DOHH2 (cell line): Measurements from ENCODE around the gene N4BP2.
A peak's percentile ranks its signal among the peaks of the same experiment; 100 is the strongest.
"Not testable (repeated sequence)": the region's sequence is repeated elsewhere in the genome, so short reads cannot be mapped to it uniquely, and the experiment has no call there.

ENCODE experiments used
- H3F3A ChIP-seq: fragments of 200-600 bp; sonication (generic), shearing (Covaris generic); 2 replicates; pipeline ENCODE4 v1.6.0; 2016; ENCODE audit warnings: antibody characterized with exemption, mild to moderate bottlenecking; ENCODE audit not compliant: control insufficient read depth, insufficient read depth
- H3K27ac ChIP-seq: fragments of 200-600 bp; sonication (generic); 2 replicates; pipeline ENCODE4 v1.5.1; 2014; ENCODE audit warnings: low read depth, mild to moderate bottlenecking, low read length, moderate library complexity
- H3K27me3 ChIP-seq: fragments of 200-600 bp; sonication (generic); 2 replicates; pipeline ENCODE4 v1.6.1; 2014; ENCODE audit warnings: mild to moderate bottlenecking, low read length, mixed read lengths; ENCODE audit not compliant: control insufficient read depth
- H3K36me3 ChIP-seq: fragments of 200-600 bp; sonication (generic); 2 replicates; pipeline ENCODE4 v1.6.1; 2014; ENCODE audit warnings: mild to moderate bottlenecking, low read length, moderate library complexity, mixed read lengths; ENCODE audit not compliant: control insufficient read depth
- H3K4me1 ChIP-seq: fragments of 200-600 bp; sonication (generic); 2 replicates; pipeline ENCODE4 v1.6.1; 2014; ENCODE audit warnings: mild to moderate bottlenecking, low read length, mixed read lengths; ENCODE audit not compliant: control insufficient read depth
- H3K4me2 ChIP-seq: fragments of 200-600 bp; sonication (generic); 2 replicates; pipeline ENCODE4 v1.6.0; 2014; ENCODE audit warnings: mild to moderate bottlenecking, low read length, moderate library complexity
- H3K4me3 ChIP-seq: fragments of 200-600 bp; sonication (generic); 2 replicates; pipeline ENCODE4 v1.5.1; 2014; ENCODE audit warnings: mild to moderate bottlenecking, low read length, mixed read lengths
- H3K79me2 ChIP-seq: fragments of 200-600 bp; sonication (generic); 2 replicates; pipeline ENCODE4 v1.6.1; 2014; ENCODE audit warnings: mild to moderate bottlenecking, low read length, mixed read lengths; ENCODE audit not compliant: control insufficient read depth
- H3K9me2 ChIP-seq: fragments of 200-600 bp; sonication (generic); replicated peaks from 2 replicates; pipeline ENCODE4 v1.6.1; 2014; ENCODE audit warnings: mild to moderate bottlenecking, low read length, mixed read lengths; ENCODE audit not compliant: control insufficient read depth
- H3K9me3 ChIP-seq: fragments of 200-600 bp; sonication (generic); 2 replicates; pipeline ENCODE4 v1.6.1; 2014; ENCODE audit warnings: antibody characterized with exemption, low read length, mixed read lengths; ENCODE audit not compliant: control insufficient read depth, insufficient read depth
- H4K20me1 ChIP-seq: fragments of 200-600 bp; sonication (generic); 2 replicates; pipeline ENCODE4 v1.6.0; 2014; ENCODE audit warnings: low read depth, mild to moderate bottlenecking, antibody characterized with exemption, low read length, moderate library complexity; ENCODE audit not compliant: control insufficient read depth, insufficient read depth
- EZH2phosphoT487 ChIP-seq: fragments of 200-600 bp; sonication (generic); IDR thresholded peaks from 2 replicates; pipeline ENCODE4 v1.6.1; 2017; ENCODE audit warnings: borderline replicate concordance, mild to moderate bottlenecking, antibody characterized with exemption, low read length, moderate library complexity, mixed read lengths
- TF ChIP-seq, protein P1 (sequence below): fragments of 200-600 bp; sonication (generic); IDR thresholded peaks from one replicate; pipeline ENCODE4 v1.5.1; 2014; ENCODE audit warnings: antibody characterized with exemption, mild to moderate bottlenecking, low read depth, low read length; ENCODE audit not compliant: poor library complexity, severe bottlenecking

N4BP2 gene

DNA sequence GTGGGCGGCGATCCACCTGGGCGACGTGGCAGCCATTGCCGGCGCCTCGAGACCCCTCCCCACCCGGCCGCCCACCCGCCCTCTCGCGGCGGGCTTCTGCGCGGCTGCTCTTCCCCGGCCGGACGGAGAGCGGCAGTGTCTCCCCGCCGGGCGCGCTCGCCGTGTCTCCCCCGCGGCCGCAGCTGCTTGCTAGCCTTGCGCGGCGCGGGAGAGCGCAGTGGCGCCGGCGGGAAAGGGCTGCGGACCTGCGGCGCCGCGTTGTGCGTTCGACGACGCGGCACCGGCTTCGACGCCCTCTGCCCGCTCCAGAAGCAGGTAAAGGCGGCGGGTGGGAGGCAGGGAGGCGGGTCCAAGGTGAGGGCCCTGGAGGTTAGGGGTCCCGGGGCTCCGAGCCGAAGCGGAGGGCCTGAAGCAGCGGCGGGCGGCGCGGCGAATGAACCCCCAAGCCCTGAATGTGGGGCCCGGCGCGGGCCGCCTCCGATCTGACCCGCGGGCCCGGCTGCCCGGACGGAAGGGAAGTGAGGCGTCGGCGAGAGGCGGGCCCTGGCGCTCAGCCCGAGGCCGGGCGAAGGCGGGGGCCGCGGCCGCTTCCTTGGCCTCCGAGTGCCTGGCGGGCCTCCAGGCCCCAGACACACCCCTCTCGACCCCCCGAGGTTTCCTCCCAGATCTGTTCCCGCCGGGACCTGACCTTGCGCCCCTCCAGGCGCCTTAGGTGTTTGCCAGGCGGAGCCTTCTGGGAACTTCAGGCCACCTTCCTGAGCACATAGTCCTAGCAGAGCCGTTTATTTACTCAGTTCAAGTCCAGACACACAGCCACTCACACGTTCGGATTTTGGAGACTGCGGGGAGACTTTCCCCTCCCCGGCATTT, at the start of gene N4BP2:
N4BP2 (plus strand) TSS at position 135 of the 870 bp plus-strand sequence. CDS start 40,491 bp downstream, outside the sequence.
- H3K27ac ChIP-seq, result peak within 1 kb of the TSS; percentile 59
- peaks cover 6% of the 10 kb centered on the region for H3F3A ChIP-seq
- H3K36me3 ChIP-seq, result no peaks in the 10 kb centered on the region
- TF ChIP-seq, protein P1, sequence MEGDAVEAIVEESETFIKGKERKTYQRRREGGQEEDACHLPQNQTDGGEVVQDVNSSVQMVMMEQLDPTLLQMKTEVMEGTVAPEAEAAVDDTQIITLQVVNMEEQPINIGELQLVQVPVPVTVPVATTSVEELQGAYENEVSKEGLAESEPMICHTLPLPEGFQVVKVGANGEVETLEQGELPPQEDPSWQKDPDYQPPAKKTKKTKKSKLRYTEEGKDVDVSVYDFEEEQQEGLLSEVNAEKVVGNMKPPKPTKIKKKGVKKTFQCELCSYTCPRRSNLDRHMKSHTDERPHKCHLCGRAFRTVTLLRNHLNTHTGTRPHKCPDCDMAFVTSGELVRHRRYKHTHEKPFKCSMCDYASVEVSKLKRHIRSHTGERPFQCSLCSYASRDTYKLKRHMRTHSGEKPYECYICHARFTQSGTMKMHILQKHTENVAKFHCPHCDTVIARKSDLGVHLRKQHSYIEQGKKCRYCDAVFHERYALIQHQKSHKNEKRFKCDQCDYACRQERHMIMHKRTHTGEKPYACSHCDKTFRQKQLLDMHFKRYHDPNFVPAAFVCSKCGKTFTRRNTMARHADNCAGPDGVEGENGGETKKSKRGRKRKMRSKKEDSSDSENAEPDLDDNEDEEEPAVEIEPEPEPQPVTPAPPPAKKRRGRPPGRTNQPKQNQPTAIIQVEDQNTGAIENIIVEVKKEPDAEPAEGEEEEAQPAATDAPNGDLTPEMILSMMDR, result peak; percentile 61
- no peak for TF ChIP-seq EZH2phosphoT487
- H4K20me1 ChIP-seq, result 0 out of 2 replicates have a peak, but pooled peaks cover 3% of the 10 kb centered on the region
- H3K4me2 ChIP-seq, result peak within 1 kb of the TSS; percentile 80
- H3K27me3 ChIP-seq, result 0 out of 2 replicates have a peak, but pooled peaks cover 3% of the 10 kb centered on the region
- H3K4me3 ChIP-seq, result peak within 1 kb of the TSS; percentile 86
- no peaks in the 10 kb centered on the region for H3K9me3 ChIP-seq
- peaks cover 35% of the 10 kb centered on the region for H3K4me1 ChIP-seq
- H3K79me2 ChIP-seq, result peaks cover 35% of the 10 kb centered on the region
- no peaks in the 10 kb centered on the region for H3K9me2 ChIP-seq

DNA sequence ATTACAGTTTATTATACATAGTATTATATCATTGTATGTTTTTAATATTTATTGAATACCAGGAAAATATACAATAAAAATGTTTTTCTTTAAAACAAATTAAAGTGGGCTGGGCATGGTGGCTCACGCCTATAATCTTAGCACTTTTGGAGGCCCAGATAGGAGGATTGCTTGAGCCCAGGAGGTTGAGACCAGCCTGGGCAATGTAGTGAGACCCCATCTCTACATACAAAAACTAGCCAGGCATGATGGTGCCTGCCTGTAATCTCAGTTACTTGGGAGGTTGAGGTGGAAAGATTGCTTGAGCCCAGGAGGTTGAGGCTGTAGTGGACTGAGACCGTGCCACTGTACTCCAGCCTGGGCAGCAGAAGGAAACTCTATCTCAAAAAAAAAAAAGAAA, 40.6 kb upstream of the N4BP2 start:
- no peaks in the 10 kb centered on the region for H3K36me3 ChIP-seq
- H4K20me1 ChIP-seq, result no peaks in the 10 kb centered on the region
- no peak overlapping the region for H3K27ac ChIP-seq
- no peak overlapping the region for H3K4me2 ChIP-seq
- TF ChIP-seq, protein P1, result no peak
- TF ChIP-seq EZH2phosphoT487, result no peak
- no peaks in the 10 kb centered on the region for H3K79me2 ChIP-seq
- no peaks in the 10 kb centered on the region for H3K9me3 ChIP-seq
- H3K4me1 ChIP-seq, result no peaks in the 10 kb centered on the region
- H3K4me3 ChIP-seq, result no peak overlapping the region
- no peaks in the 10 kb centered on the region for H3K27me3 ChIP-seq
- H3K9me2 ChIP-seq, result no peaks in the 10 kb centered on the region
- no peaks in the 10 kb centered on the region for H3F3A ChIP-seq

DNA sequence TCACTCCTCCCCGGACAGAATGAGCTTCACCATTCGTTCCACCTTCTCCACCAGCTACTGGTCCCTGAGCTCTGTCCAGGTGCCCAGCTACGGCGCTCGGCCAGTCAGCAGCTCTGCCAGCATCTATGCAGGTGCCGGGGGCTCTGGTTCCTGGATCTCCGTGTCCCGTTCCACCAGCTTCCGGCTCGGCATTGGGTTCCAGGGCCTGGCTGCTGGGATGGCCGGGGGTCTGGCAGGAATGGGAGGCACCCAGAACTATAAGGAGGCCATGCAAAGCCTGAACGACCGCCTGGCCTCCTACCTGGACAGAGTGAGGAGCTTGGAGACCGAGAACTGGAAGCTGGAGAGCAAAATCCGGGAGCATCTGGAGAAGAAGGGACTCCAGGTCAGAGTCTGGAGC, 36.4 kb upstream of the N4BP2 start:
- H3K36me3 ChIP-seq, result no peaks in the 10 kb centered on the region
- H3K4me1 ChIP-seq, result no peaks in the 10 kb centered on the region
- no peaks in the 10 kb centered on the region for H3K9me2 ChIP-seq
- H3K27ac ChIP-seq, result no peak overlapping the region
- H3K9me3 ChIP-seq, result no peaks in the 10 kb centered on the region
- TF ChIP-seq, protein P1, result no peak
- TF ChIP-seq EZH2phosphoT487, result no peak
- no peaks in the 10 kb centered on the region for H3F3A ChIP-seq
- H3K4me2 ChIP-seq, result no peak overlapping the region
- no peaks in the 10 kb centered on the region for H3K27me3 ChIP-seq
- no peaks in the 10 kb centered on the region for H4K20me1 ChIP-seq
- no peaks in the 10 kb centered on the region for H3K79me2 ChIP-seq
- no peak overlapping the region for H3K4me3 ChIP-seq

DNA sequence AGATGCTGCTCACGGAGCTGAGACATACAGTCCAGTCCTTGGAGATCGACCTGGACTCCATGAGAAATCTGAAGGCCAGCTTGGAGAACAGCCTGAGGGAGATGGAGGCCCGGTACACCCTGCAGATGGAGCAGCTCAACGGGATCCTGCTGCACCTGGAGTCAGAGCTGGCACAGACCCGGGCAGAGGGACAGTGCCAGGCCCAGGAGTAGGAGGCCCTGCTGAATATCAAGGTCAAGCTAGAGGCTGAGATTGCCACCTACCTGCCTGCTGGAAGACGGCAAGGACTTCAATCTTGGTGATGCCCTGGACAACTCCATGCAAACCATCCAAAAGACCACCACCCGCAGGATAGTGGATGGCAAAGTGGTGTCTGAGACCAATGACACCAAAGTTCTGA, 35.5 kb upstream of the N4BP2 start:
- not testable (repeated sequence) for H3K9me2 ChIP-seq, H3K27me3 ChIP-seq, H3K27ac ChIP-seq, H3K4me2 ChIP-seq, H3K4me1 ChIP-seq, H3K79me2 ChIP-seq, H3K9me3 ChIP-seq, H3F3A ChIP-seq, H3K4me3 ChIP-seq, H4K20me1 ChIP-seq, H3K36me3 ChIP-seq

DNA sequence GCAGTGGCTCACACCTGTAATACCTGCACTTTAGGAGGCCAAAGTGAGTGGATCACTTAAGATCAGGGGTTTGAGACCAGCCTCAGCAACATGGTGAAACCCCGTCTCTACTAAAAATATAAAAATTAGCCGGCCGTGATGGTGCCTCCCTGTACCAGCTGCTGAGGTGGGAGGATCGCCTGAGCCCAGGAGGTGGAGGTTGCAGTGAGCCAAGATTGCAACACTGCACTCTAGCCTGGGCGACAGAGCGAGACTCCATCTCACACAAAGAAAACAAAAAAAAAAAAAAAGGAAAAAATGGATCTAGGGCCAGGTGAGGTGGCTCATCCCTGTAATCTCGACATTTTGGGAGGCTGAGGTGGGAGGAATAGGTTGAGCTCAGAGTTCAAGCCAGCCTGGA, 32.6 kb upstream of the N4BP2 start:
- not testable (repeated sequence) for H4K20me1 ChIP-seq, H3K4me1 ChIP-seq, H3K9me3 ChIP-seq, H3F3A ChIP-seq, H3K9me2 ChIP-seq, H3K79me2 ChIP-seq, H3K4me3 ChIP-seq, H3K27me3 ChIP-seq, H3K4me2 ChIP-seq, H3K36me3 ChIP-seq, H3K27ac ChIP-seq
